HepG2 (cell line): ENCODE results near the gene IGSF8. TPM values are rescaled to one million over a fixed set of nuclear protein-coding genes. Genes with fewer than 3 reads are reported as not detected.

Experiments used
- ATAC-seq: fragments of 200-7000 bp; cut with Tn5 transposase; 3 replicates; pipeline ENCODE4 v1.9.1; 2020; ENCODE audit warnings: mild to moderate bottlenecking, moderate library complexity
- BruUV-seq: library from RNA; stranded (reverse); fragments of 400-500 nt; replicated peaks from 2 replicates; lab custom pipeline; 2021; lab: Mats Ljungman, UMichigan
- CTCF ChIA-PET: fragments of 300-600 bp; formaldehyde crosslinking; extraction: SDS; loops from one replicate; lab custom pipeline; 2021; ENCODE audit warnings: low total read pairs, inconsistent platforms, low intra/inter-chr PET ratio; lab: Yijun Ruan, JAX
- POLR2A ChIA-PET: fragments of 350-600 bp; sonication (Branson Sonifier 250); formaldehyde crosslinking; loops from one replicate; lab custom pipeline; 2020; ENCODE audit warnings: antibody characterized with exemption, inconsistent platforms; lab: Yijun Ruan, JAX
- DNase-seq: peaks from one replicate; pipeline ENCODE4 v3.0.0-alpha.2; 2015; ENCODE audit warnings: low spot score
- FAIRE-seq: peaks from 3 replicates; lab custom pipeline; 2011; peaks lifted over from hg19 to GRCh38; lab: Jason Lieb, UNC
- H2AFZ ChIP-seq: one replicate; pipeline ENCODE4 v1.6.1; 2011; ENCODE audit warnings: low read length, inconsistent platforms
- H3K27ac ChIP-seq: fragments of 300-600 bp; 3 replicates; pipeline ENCODE4 v1.8.0; 2011; ENCODE audit warnings: mixed run types, mild to moderate bottlenecking, mixed read lengths, low read length, inconsistent platforms; ENCODE audit not compliant: insufficient read depth; ENCODE audit errors: extremely low read length
- H3K27me3 ChIP-seq, 2 experiments: fragments of 200-600 bp in 1 of 2; 2 replicates in 1 of 2; 3 replicates in 1 of 2; pipeline versions ENCODE4 v1.6.0 to v1.8.0; 2011; ENCODE audit warnings: low read length in 2 of 2, mild to moderate bottlenecking in 2 of 2, moderate library complexity in 2 of 2, inconsistent platforms in 1 of 2; ENCODE audit not compliant: insufficient read depth in 2 of 2, control insufficient read depth in 1 of 2
- H3K36me3 ChIP-seq, 2 experiments: fragments of 200-600 bp in 1 of 2; replicated peaks in 1 of 2; 2 replicates in 1 of 2; 3 replicates in 1 of 2; pipeline versions ENCODE4 v1.5.1 to v1.8.0; 2011; ENCODE audit warnings: low read length in 2 of 2, inconsistent platforms in 1 of 2; ENCODE audit not compliant: insufficient read depth in 2 of 2, control insufficient read depth in 1 of 2
- H3K4me1 ChIP-seq: 2 replicates; pipeline ENCODE4 v1.5.1; 2012; ENCODE audit warnings: low read length, inconsistent platforms; ENCODE audit not compliant: insufficient read depth
- H3K4me2 ChIP-seq: 2 replicates; pipeline ENCODE4 v1.6.0; 2011; ENCODE audit warnings: low read depth, low read length, inconsistent platforms
- H3K4me3 ChIP-seq, 3 experiments: fragments of 200-600 bp in 1 of 3; sonication (generic), shearing (Covaris generic) in 1 of 3; replicated peaks in 1 of 3; 2 replicates each; pipeline ENCODE4 v1.5.1; 2011 to 2016; ENCODE audit warnings: low read length in 3 of 3, inconsistent platforms in 2 of 3, low read depth in 2 of 3, mild to moderate bottlenecking in 2 of 3, control low read depth in 1 of 3, mixed read lengths in 1 of 3; ENCODE audit not compliant: insufficient read depth in 1 of 3
- H3K79me2 ChIP-seq: one replicate; pipeline ENCODE4 v1.6.1; 2011; ENCODE audit warnings: low read length, inconsistent platforms; ENCODE audit not compliant: insufficient read depth
- H3K9ac ChIP-seq: 2 replicates; pipeline ENCODE4 v1.6.0; 2011; ENCODE audit warnings: mild to moderate bottlenecking, low read depth, low read length, inconsistent platforms; ENCODE audit not compliant: insufficient read depth
- H3K9me3 ChIP-seq: 2 replicates; pipeline ENCODE4 v1.5.1; 2012; ENCODE audit warnings: mild to moderate bottlenecking, low read length
- H4K20me1 ChIP-seq: 2 replicates; pipeline ENCODE4 v1.6.0; 2011; ENCODE audit warnings: inconsistent platforms, mild to moderate bottlenecking, low read length, moderate library complexity; ENCODE audit not compliant: insufficient read depth
- CREBL2 ChIP-seq: sonication (generic); formaldehyde crosslinking; IDR thresholded peaks from 2 replicates; pipeline ENCODE4 v1.8.1; 2023; ENCODE audit warnings: missing genetic modification reagents, mild to moderate bottlenecking, borderline replicate concordance
- ISX ChIP-seq: sonication (generic); formaldehyde crosslinking; conservative IDR thresholded peaks from 2 replicates; pipeline ENCODE4 v1.5.0; 2020; ENCODE audit warnings: missing genetic modification reagents
- NR2F6 ChIP-seq, 2 experiments: IDR thresholded peaks; 2 replicates each; pipeline ENCODE4 v1.6.1; 2016; ENCODE audit warnings: antibody characterized with exemption in 1 of 2, mild to moderate bottlenecking in 1 of 2
- PPARG ChIP-seq: conservative IDR thresholded peaks from 2 replicates; pipeline ENCODE4 v1.6.1; 2016; ENCODE audit warnings: missing biosample characterization, missing genetic modification reagents
- SNAPC2 ChIP-seq: sonication (generic); formaldehyde crosslinking; IDR thresholded peaks from 2 replicates; pipeline ENCODE4 v1.8.1; 2022; ENCODE audit warnings: mild to moderate bottlenecking, missing genetic modification reagents
- SOX13 ChIP-seq, 3 experiments: fragments of 450-650 bp in 1 of 3; sonication (generic) in 1 of 3; formaldehyde crosslinking in 1 of 3; IDR thresholded peaks in 2 of 3; conservative IDR thresholded peaks in 1 of 3; 2 replicates each; pipeline versions ENCODE4 v1.5.0 to v1.6.1; 2016 to 2020; ENCODE audit warnings: antibody characterized with exemption in 1 of 3, mild to moderate bottlenecking in 1 of 3, missing compliant biosample characterization in 1 of 3, missing genetic modification reagents in 1 of 3, moderate library complexity in 1 of 3
- SOX5 ChIP-seq: IDR thresholded peaks from 2 replicates; pipeline ENCODE4 v1.6.1; 2016; ENCODE audit warnings: borderline replicate concordance
- SOX6 ChIP-seq, 2 experiments: fragments of 450-650 bp in 1 of 2; sonication (generic) in 1 of 2; formaldehyde crosslinking in 1 of 2; IDR thresholded peaks; 2 replicates each; pipeline versions ENCODE4 v1.4.0 to v1.6.1; 2017 to 2020; ENCODE audit warnings: antibody characterized with exemption in 1 of 2, mild to moderate bottlenecking in 1 of 2, missing genetic modification reagents in 1 of 2
- TEAD3 ChIP-seq: optimal IDR thresholded peaks from 2 replicates; pipeline ENCODE3; 2016; ENCODE audit warnings: borderline replicate concordance
- TOPORS ChIP-seq: sonication (generic); formaldehyde crosslinking; IDR thresholded peaks from 2 replicates; pipeline ENCODE4 v1.8.0; 2023; ENCODE audit warnings: mild to moderate bottlenecking, missing genetic modification reagents
- ZFP1 ChIP-seq: IDR thresholded peaks from 2 replicates; pipeline ENCODE4 v1.6.1; 2016
- ZNF572 ChIP-seq: sonication (generic); formaldehyde crosslinking; IDR thresholded peaks from 2 replicates; pipeline ENCODE4 v1.5.1; 2020; ENCODE audit warnings: mild to moderate bottlenecking, missing genetic modification reagents
- ZSCAN20 ChIP-seq: sonication (generic); formaldehyde crosslinking; IDR thresholded peaks from 2 replicates; pipeline ENCODE4 v1.4.0; 2020; ENCODE audit warnings: missing genetic modification reagents, mild to moderate bottlenecking, borderline replicate concordance
- whole genome bisulfite sequencing: methylation state at CpG from one replicate; pipeline ENCODE4 v1.1.6; 2017; ENCODE audit warnings: low lambda C conversion rate; 5-methylcytosine and 5-hydroxymethylcytosine counted together
- in situ Hi-C: cut with HindIII; loops from 2 replicates; pipeline ENCODE4 v1.10.0; 2017; ENCODE audit warnings: low pct_unique_long_range_greater_than_20kb; ENCODE audit not compliant: extremely low pct_ligation_motif_present
- intact Hi-C: fragments of 100-400 bp; cut with micrococcal nuclease; formaldehyde crosslinking; loops from one replicate; pipeline ENCODE4 v1.10.0; 2022; ENCODE audit not compliant: unreplicated experiment
- polyA plus RNA-seq, 8 experiments: library from polyadenylated mRNA; depleted of rRNA in 3 of 8; stranded (reverse) in 7 of 8; unstranded in 1 of 8; fragments of >200 nt; fragmentation: Illumina TruSeq in 4 of 8; extraction: Trizol in 4 of 8; gene quantifications; 2 replicates each; pipeline versions ENCODE4 v1.2.1 to v1.2.3, GENCODE V29; 2011 to 2016; ENCODE audit warnings: low read depth in 4 of 8, missing spikeins in 1 of 8, mixed read lengths in 1 of 8; ENCODE audit not compliant: insufficient read depth in 1 of 8
- total RNA-seq, 5 experiments: library from RNA; depleted of rRNA; stranded (reverse); fragments of >200 nt; fragmentation: Illumina TruSeq; extraction: Trizol; gene quantifications; 2 replicates each; pipeline ENCODE4 v1.2.3, GENCODE V29; 2016; ENCODE audit warnings: low read depth in 1 of 5
- TF ChIP-seq, protein P1 (sequence below): sonication (generic); formaldehyde crosslinking; IDR thresholded peaks from 2 replicates; pipeline ENCODE4 v1.4.0; 2020; ENCODE audit warnings: mild to moderate bottlenecking, missing genetic modification reagents
- TF ChIP-seq, protein P2 (sequence below): sonication (generic); formaldehyde crosslinking; IDR thresholded peaks from 2 replicates; pipeline ENCODE4 v1.4.0; 2020; ENCODE audit warnings: missing genetic modification reagents, borderline replicate concordance
- TF ChIP-seq, protein P3 (sequence below): sonication (generic); formaldehyde crosslinking; conservative IDR thresholded peaks from 2 replicates; pipeline ENCODE4 v1.8.0; 2022; ENCODE audit warnings: low read depth, missing genetic modification reagents
- TF ChIP-seq, protein P4 (sequence below): sonication (generic); formaldehyde crosslinking; IDR thresholded peaks from 2 replicates; pipeline ENCODE4 v1.4.0; 2020; ENCODE audit warnings: mild to moderate bottlenecking, missing genetic modification reagents

The IGSF8 gene
- total and polyA plus RNA-seq, 2 of the 13 experiments (the other 11 are each of a cell fraction or from before 2014, with no cell fraction given), result 24.0 to 41.0 TPM

DNA sequence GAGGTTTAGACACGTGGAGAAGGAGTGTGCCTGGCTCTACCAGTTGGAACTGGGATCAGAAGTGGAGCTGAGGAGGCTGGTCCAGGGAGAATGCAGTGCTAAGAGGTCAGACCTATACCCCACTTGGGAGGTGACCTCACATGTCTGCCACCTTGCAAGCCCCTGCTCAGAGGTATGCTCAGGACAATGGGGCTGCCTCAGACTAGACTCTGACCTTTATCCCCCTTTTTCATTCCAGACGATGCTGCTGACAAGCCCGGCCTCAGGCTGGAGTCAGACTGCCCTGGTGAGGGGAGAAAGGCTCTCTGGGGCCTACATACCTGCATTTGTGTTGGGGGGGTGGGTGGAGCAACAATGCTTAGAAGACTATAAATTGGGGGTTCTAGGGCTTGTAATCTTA is 33.7 kb downstream of the IGSF8 start:
- peak; percentile 55 for ATAC-seq
- intact Hi-C loops, result no loop called here
- peak; percentile 8 for FAIRE-seq
- TF ChIP-seq SNAPC2 (CRISPR knock-in tag) (no peak), SOX13 (IDR thresholded peaks at IDR 0.05) (no peak), SOX13 (CRISPR knock-in tag; conservative IDR thresholded peaks at IDR 0.05 in 1 of 2, IDR thresholded peaks at IDR 0.05 in 1 of 2) (peak in 1 of 2 experiments; percentile 39; a peak in 1 of 4 replicates), ISX (CRISPR knock-in tag) (no peak), TOPORS (CRISPR knock-in tag) (no peak), NR2F6 (IDR thresholded peaks at IDR 0.05) (no peak), NR2F6 (CRISPR knock-in tag; IDR thresholded peaks at IDR 0.05) (0 out of 2 replicates have a peak, but pooled peaks have one; percentile 16), ZNF572 (CRISPR knock-in tag) (no peak), TEAD3 (CRISPR knock-in tag) (peak; percentile 31), SOX5 (CRISPR knock-in tag) (no peak), ZFP1 (no peak), SOX6 (IDR thresholded peaks at IDR 0.05) (no peak), SOX6 (CRISPR knock-in tag; IDR thresholded peaks at IDR 0.05) (peak; percentile 29), ZSCAN20 (CRISPR knock-in tag) (no peak), CREBL2 (CRISPR knock-in tag) (no peak), PPARG (CRISPR knock-in tag) (peak; percentile 77)
- TF ChIP-seq, protein P1, sequence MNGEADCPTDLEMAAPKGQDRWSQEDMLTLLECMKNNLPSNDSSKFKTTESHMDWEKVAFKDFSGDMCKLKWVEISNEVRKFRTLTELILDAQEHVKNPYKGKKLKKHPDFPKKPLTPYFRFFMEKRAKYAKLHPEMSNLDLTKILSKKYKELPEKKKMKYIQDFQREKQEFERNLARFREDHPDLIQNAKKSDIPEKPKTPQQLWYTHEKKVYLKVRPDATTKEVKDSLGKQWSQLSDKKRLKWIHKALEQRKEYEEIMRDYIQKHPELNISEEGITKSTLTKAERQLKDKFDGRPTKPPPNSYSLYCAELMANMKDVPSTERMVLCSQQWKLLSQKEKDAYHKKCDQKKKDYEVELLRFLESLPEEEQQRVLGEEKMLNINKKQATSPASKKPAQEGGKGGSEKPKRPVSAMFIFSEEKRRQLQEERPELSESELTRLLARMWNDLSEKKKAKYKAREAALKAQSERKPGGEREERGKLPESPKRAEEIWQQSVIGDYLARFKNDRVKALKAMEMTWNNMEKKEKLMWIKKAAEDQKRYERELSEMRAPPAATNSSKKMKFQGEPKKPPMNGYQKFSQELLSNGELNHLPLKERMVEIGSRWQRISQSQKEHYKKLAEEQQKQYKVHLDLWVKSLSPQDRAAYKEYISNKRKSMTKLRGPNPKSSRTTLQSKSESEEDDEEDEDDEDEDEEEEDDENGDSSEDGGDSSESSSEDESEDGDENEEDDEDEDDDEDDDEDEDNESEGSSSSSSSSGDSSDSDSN (CRISPR knock-in tag), result no peak
- TF ChIP-seq, protein P2, sequence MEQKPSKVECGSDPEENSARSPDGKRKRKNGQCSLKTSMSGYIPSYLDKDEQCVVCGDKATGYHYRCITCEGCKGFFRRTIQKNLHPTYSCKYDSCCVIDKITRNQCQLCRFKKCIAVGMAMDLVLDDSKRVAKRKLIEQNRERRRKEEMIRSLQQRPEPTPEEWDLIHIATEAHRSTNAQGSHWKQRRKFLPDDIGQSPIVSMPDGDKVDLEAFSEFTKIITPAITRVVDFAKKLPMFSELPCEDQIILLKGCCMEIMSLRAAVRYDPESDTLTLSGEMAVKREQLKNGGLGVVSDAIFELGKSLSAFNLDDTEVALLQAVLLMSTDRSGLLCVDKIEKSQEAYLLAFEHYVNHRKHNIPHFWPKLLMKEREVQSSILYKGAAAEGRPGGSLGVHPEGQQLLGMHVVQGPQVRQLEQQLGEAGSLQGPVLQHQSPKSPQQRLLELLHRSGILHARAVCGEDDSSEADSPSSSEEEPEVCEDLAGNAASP, result peak; percentile 48; the same call in 1 of the 2 replicates
- TF ChIP-seq, protein P3, sequence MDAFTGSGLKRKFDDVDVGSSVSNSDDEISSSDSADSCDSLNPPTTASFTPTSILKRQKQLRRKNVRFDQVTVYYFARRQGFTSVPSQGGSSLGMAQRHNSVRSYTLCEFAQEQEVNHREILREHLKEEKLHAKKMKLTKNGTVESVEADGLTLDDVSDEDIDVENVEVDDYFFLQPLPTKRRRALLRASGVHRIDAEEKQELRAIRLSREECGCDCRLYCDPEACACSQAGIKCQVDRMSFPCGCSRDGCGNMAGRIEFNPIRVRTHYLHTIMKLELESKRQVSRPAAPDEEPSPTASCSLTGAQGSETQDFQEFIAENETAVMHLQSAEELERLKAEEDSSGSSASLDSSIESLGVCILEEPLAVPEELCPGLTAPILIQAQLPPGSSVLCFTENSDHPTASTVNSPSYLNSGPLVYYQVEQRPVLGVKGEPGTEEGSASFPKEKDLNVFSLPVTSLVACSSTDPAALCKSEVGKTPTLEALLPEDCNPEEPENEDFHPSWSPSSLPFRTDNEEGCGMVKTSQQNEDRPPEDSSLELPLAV (CRISPR knock-in tag), result no peak
- TF ChIP-seq, protein P4, sequence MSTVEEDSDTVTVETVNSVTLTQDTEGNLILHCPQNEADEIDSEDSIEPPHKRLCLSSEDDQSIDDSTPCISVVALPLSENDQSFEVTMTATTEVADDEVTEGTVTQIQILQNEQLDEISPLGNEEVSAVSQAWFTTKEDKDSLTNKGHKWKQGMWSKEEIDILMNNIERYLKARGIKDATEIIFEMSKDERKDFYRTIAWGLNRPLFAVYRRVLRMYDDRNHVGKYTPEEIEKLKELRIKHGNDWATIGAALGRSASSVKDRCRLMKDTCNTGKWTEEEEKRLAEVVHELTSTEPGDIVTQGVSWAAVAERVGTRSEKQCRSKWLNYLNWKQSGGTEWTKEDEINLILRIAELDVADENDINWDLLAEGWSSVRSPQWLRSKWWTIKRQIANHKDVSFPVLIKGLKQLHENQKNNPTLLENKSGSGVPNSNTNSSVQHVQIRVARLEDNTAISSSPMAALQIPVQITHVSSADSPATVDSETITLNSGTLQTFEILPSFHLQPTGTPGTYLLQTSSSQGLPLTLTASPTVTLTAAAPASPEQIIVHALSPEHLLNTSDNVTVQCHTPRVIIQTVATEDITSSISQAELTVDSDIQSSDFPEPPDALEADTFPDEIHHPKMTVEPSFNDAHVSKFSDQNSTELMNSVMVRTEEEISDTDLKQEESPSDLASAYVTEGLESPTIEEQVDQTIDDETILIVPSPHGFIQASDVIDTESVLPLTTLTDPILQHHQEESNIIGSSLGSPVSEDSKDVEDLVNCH (CRISPR knock-in tag), result no peak

More for the DNA sequence above, 33.7 kb downstream of the IGSF8 start:
- in situ Hi-C loops, result no loop called here
- CTCF ChIA-PET, result no interaction called here
- WGBS, result 5% methylated on average over 3 of the region's 3 CpGs
- H3K79me2 ChIP-seq, result peaks cover 3% of the 10 kb centered on the region
- H3K9ac ChIP-seq, result no peak overlapping the region
- no peak for DNase-seq
- no peak overlapping the region for H3K27ac ChIP-seq
- H3K27me3 ChIP-seq, result no peaks in the 10 kb centered on the region
- no TSS peak for BruUV-seq
- H2AFZ ChIP-seq, result no peak overlapping the region
- H3K9me3 ChIP-seq, result no peaks in the 10 kb centered on the region
- no peaks in the 10 kb centered on the region for H4K20me1 ChIP-seq
- peak overlapping the region; percentile 1; the same call in 1 of the 2 replicates for H3K4me2 ChIP-seq
- H3K36me3 ChIP-seq, result no peaks in the 10 kb centered on the region
- H3K4me3 ChIP-seq, result no peak overlapping the region
- POLR2A ChIA-PET, result interaction anchor here (3.0 kb wide), 1 partner anchor 11 kb away, joined by 15 read pairs; no protein-coding TSS in a partner anchor
- H3K4me1 ChIP-seq, result peaks cover 92% of the 10 kb centered on the region
